Left ventricle myocardium inferior (tissue), 1 donor: Measurements from ENCODE around the gene SLC12A7. TPM values are rescaled to one million over a fixed set of nuclear protein-coding genes. Genes with fewer than 3 reads are reported as not detected.
"Not testable (repeated sequence)": the region's sequence is repeated elsewhere in the genome, so short reads cannot be mapped to it uniquely, and the experiment has no call there.

Source experiments
- DNase-seq: peaks from one replicate; pipeline ENCODE4 v3.0.0-alpha.2; 2020
- H3K27ac ChIP-seq: fragments of 200-600 bp; replicated peaks from 2 replicates; pipeline ENCODE4 v1.8.0; 2021
- H3K27me3 ChIP-seq: fragments of 200-600 bp; 2 replicates; pipeline ENCODE4 v1.8.0; 2021; ENCODE audit warnings: low read depth
- H3K36me3 ChIP-seq: fragments of 200-600 bp; 2 replicates; pipeline ENCODE4 v1.8.0; 2021
- H3K4me1 ChIP-seq: fragments of 200-600 bp; 2 replicates; pipeline ENCODE4 v1.8.0; 2021
- H3K4me3 ChIP-seq: fragments of 200-600 bp; 2 replicates; pipeline ENCODE4 v1.8.0; 2021; ENCODE audit warnings: mild to moderate bottlenecking, moderate library complexity
- H3K9me3 ChIP-seq: fragments of 200-600 bp; replicated peaks from 2 replicates; pipeline ENCODE4 v1.8.0; 2021
- CTCF ChIP-seq: fragments of 200-600 bp; IDR thresholded peaks from 2 replicates; pipeline ENCODE4 v1.8.0; 2021; ENCODE audit warnings: antibody characterized with exemption, mild to moderate bottlenecking, borderline replicate concordance
- intact Hi-C: fragments of 100-400 bp; cut with micrococcal nuclease; formaldehyde crosslinking; loops from one replicate; pipeline ENCODE4 v1.11.0; 2022
- microRNA-seq: library from miRNA; unstranded; fragments of <30 nt; microRNA quantifications from one replicate; pipeline ENCODE4 v1.2.0, GENCODE V29; 2020
- total RNA-seq: library from RNA; stranded (reverse); fragmentation: NEBNext Ultra II Directional; extraction: Animal tissue kit (Norgen Biotek cat#: 25700); gene quantifications from one replicate; pipeline ENCODE4 v1.2.1, GENCODE V29; 2021
- donor health status: DM: no; HTN: yes; CAD: no; lungs with severe emphysema.

Gene SLC12A7
- total RNA-seq, 1 donor from 2014 or later: 140 TPM

GRCh38 chr5:1001406-1002270, 110.2 kb downstream of the SLC12A7 start:
- no peak overlapping the region for H3K27ac ChIP-seq
- intact Hi-C loops: no loop called here

GRCh38 chr5:1000831-1001230, 111.0 kb downstream of the SLC12A7 start:
- H3K4me1 ChIP-seq: peaks cover 47% of the 10 kb centered on the region
- intact Hi-C loops, H3K36me3 ChIP-seq, H3K27ac ChIP-seq, H3K4me3 ChIP-seq, H3K27me3 ChIP-seq, H3K9me3 ChIP-seq: not testable (repeated sequence)
- peak; percentile 5 for DNase-seq

More at GRCh38 chr5:1001406-1002270, 110.2 kb downstream of the SLC12A7 start:
- no peak overlapping the region for H3K4me3 ChIP-seq
- peaks cover 52% of the 10 kb centered on the region for H3K4me1 ChIP-seq
- no peaks in the 10 kb centered on the region for H3K36me3 ChIP-seq
- H3K9me3 ChIP-seq: no peaks in the 10 kb centered on the region
- peak; percentile 10 for DNase-seq
- H3K27me3 ChIP-seq: no peaks in the 10 kb centered on the region
- TF ChIP-seq CTCF: no peak

Small RNA genes lying within 50 kb of the gene (microRNA-seq; reads per million reads assigned to microRNA genes)
- not detected for gene MIR4635

Other genes with a start within 250 kb of the SLC12A7 start
- gene BRD9, start 219.3 kb downstream of the SLC12A7 start, total RNA-seq: 23.6 TPM
- gene TRIP13, start 219.2 kb downstream of the SLC12A7 start, total RNA-seq: 0.44 TPM
- gene NKD2, start 103.3 kb downstream of the SLC12A7 start, total RNA-seq: 3.7 TPM
- gene SLC6A19, start 89.5 kb upstream of the SLC12A7 start, total RNA-seq: not detected
- not detected for gene SLC6A18, start 113.3 kb upstream of the SLC12A7 start, total RNA-seq
- not detected for gene TERT, start 183.0 kb upstream of the SLC12A7 start, total RNA-seq
- gene CLPTM1L, start 233.0 kb upstream of the SLC12A7 start, total RNA-seq: 34.2 TPM